K562 (cell line): ENCODE results near the gene ILF3. TPM values are rescaled to one million over a fixed set of nuclear protein-coding genes. Genes with fewer than 3 reads are reported as not detected.

Experiments used
- ATF1 ChIP-seq, 2 experiments: fragments of 450-650 bp in 1 of 2; IDR thresholded peaks; 2 replicates each; pipeline ENCODE4 v1.6.1; 2016; ENCODE audit warnings: missing compliant biosample characterization in 1 of 2, missing genetic modification characterization in 1 of 2
- CBX3 ChIP-seq, 2 experiments: IDR thresholded peaks; 1 replicate in 1 of 2; 2 replicates in 1 of 2; pipeline ENCODE4 v1.6.1; 2012; ENCODE audit warnings: inconsistent platforms in 2 of 2, low read length in 2 of 2, borderline replicate concordance in 1 of 2, control low read depth in 1 of 2
- DDX20 ChIP-seq: fragments of 450-650 bp; IDR thresholded peaks from 2 replicates; pipeline ENCODE4 v1.6.1; 2016; ENCODE audit warnings: missing genetic modification characterization, low read depth, mild to moderate bottlenecking, missing compliant biosample characterization, moderate library complexity
- DPF2 ChIP-seq: fragments of 450-650 bp; IDR thresholded peaks from 2 replicates; pipeline ENCODE4 v1.6.1; 2016
- ELF4 ChIP-seq: fragments of 450-650 bp; formaldehyde crosslinking; IDR thresholded peaks from 2 replicates; pipeline ENCODE4 v1.4.0; 2022; ENCODE audit warnings: missing genetic modification characterization
- EWSR1 ChIP-seq: fragments of 450-650 bp; IDR thresholded peaks from 2 replicates; pipeline ENCODE4 v1.6.1; 2018; ENCODE audit warnings: borderline replicate concordance, mild to moderate bottlenecking, low read depth, moderate library complexity; ENCODE audit not compliant: partially characterized antibody
- JUND ChIP-seq, 2 experiments: IDR thresholded peaks; 2 replicates in 1 of 2; 3 replicates in 1 of 2; pipeline ENCODE4 v1.6.1; 2011; ENCODE audit warnings: borderline replicate concordance in 2 of 2, low read depth in 2 of 2, low read length in 2 of 2, improper control_type of control experiment in 1 of 2, missing biosample characterization in 1 of 2, missing genetic modification characterization in 1 of 2, missing genetic modification reagents in 1 of 2
- LCOR ChIP-seq: sonication (generic); formaldehyde crosslinking; IDR thresholded peaks from 2 replicates; pipeline ENCODE4 v1.8.0; 2022; ENCODE audit warnings: mild to moderate bottlenecking, missing genetic modification reagents
- MCM7 ChIP-seq, 2 experiments: fragments of 450-650 bp; IDR thresholded peaks; 2 replicates each; pipeline ENCODE4 v1.6.1; 2016 to 2018
- MTA2 ChIP-seq: fragments of 450-650 bp; IDR thresholded peaks from 2 replicates; pipeline ENCODE4 v1.6.1; 2016; ENCODE audit warnings: low read depth
- MTF1 ChIP-seq: fragments of 250-450 bp; sonication (Bioruptor Pico); IDR thresholded peaks from 2 replicates; pipeline ENCODE4 v1.9.0; 2021; ENCODE audit warnings: moderate library complexity, mild to moderate bottlenecking, inconsistent platforms, borderline replicate concordance
- NR4A1 ChIP-seq, 2 experiments: fragments of 250-450 bp in 1 of 2; fragments of 450-650 bp in 1 of 2; sonication (Bioruptor Pico) in 1 of 2; IDR thresholded peaks; 2 replicates each; pipeline versions ENCODE4 v1.4.0 to v1.6.1; 2016 to 2020; ENCODE audit warnings: mild to moderate bottlenecking in 2 of 2, missing compliant biosample characterization in 1 of 2, missing genetic modification characterization in 1 of 2, moderate library complexity in 1 of 2
- RB1 ChIP-seq: fragments of 450-650 bp; IDR thresholded peaks from 2 replicates; pipeline ENCODE4 v1.6.1; 2017; ENCODE audit warnings: low read depth, mild to moderate bottlenecking
- SP1 ChIP-seq: sonication (generic); formaldehyde crosslinking; IDR thresholded peaks from 2 replicates; pipeline ENCODE4 v1.8.1; 2022; ENCODE audit warnings: mild to moderate bottlenecking, missing genetic modification reagents
- XRCC5 ChIP-seq: fragments of 200-400 bp; formaldehyde crosslinking; IDR thresholded peaks from 2 replicates; pipeline ENCODE4 v1.6.1; 2017; ENCODE audit warnings: low read depth, mild to moderate bottlenecking, low read length
- ZFP36 ChIP-seq: fragments of 150-350 bp; IDR thresholded peaks from 2 replicates; pipeline ENCODE4 v1.6.1; 2018; ENCODE audit warnings: low read length, low read depth; ENCODE audit not compliant: partially characterized antibody
- ZNF316 ChIP-seq: fragments of 450-650 bp; IDR thresholded peaks from 2 replicates; pipeline ENCODE4 v1.6.1; 2016
- ZNF384 ChIP-seq: IDR thresholded peaks from 2 replicates; pipeline ENCODE4 v1.6.1; 2012; ENCODE audit warnings: low read depth, low read length, improper control_type of control experiment
- ZNF41 ChIP-seq: fragments of 250-450 bp; sonication (Bioruptor Pico); conservative IDR thresholded peaks from 2 replicates; pipeline ENCODE4 v1.4.0; 2020; ENCODE audit warnings: mild to moderate bottlenecking
- polyA plus RNA-seq, 8 experiments: library from polyadenylated mRNA; depleted of rRNA in 4 of 8; stranded (reverse) in 5 of 8; unstranded in 3 of 8; fragments of >200 nt; fragmentation: Nextera tagmentation in 2 of 8; fragmentation: Illumina TruSeq in 1 of 8; extraction: Ambion mirVana in 2 of 8; extraction: Trizol in 1 of 8; gene quantifications; 2 replicates each; pipeline versions ENCODE4 v1.2.1 to v1.2.3, GENCODE V29; 2011 to 2014; ENCODE audit warnings: inconsistent platforms in 1 of 8, missing spikeins in 1 of 8
- total RNA-seq, 7 experiments: library from RNA; depleted of rRNA in 6 of 7; stranded (reverse); fragments of >200 nt in 6 of 7; fragmentation: Illumina TruSeq in 2 of 7; extraction: Trizol in 2 of 7; gene quantifications; 2 replicates each; pipeline versions ENCODE4 v1.2.1 to v1.2.3, GENCODE V29; 2011 to 2021; ENCODE audit warnings: low replicate concordance in 1 of 7
- TF ChIP-seq, protein P1 (sequence below): sonication (generic); formaldehyde crosslinking; IDR thresholded peaks from 2 replicates; pipeline ENCODE4 v1.8.1; 2023; ENCODE audit warnings: mild to moderate bottlenecking, missing genetic modification reagents
- TF ChIP-seq, protein P2 (sequence below), 2 experiments: fragments of 450-650 bp; IDR thresholded peaks; 2 replicates each; pipeline ENCODE4 v1.6.1; 2018; ENCODE audit warnings: mild to moderate bottlenecking in 2 of 2, low read depth in 1 of 2; ENCODE audit not compliant: partially characterized antibody in 2 of 2

The ILF3 gene
- total and polyA plus RNA-seq, 9 of the 15 experiments (the other 6 are each of a cell fraction or from before 2014, with no cell fraction given): 26.0 to 453 (median 175) TPM

DNA sequence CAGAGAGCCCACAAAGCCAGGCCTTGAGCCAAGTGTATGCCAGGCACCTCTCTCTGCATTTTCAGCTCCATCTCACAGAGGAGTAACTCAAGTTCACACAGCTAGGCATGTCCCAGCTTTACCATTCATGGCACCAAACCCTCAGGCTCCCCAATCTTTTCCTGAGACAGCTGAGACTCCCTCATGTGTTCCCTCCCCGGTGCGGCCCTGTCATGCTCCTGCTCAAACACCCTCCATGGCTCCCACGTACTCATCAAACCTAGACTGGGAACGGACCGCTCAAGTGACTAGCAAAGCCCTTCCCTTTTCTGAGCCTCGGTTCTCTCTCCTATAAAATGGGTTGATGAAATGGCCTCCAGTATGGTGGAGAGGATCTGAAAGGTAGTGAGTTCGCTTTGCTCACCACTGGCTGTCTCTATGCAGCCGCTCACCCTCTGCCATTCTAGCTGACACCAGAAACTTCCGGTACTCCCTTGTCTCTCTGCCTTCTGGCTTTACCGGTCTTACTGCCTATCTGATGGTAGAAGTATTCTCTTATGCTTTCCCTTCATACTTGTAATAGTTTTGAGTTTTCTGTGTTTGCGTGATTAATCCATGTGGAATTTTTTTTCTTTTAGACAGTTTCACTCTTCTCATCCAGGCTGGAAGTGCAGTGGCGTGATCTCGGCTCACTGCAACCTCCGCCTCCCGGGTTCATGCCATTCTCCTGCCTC, 36.6 kb upstream of the ILF3 start (continued):
- TF ChIP-seq, protein P1, sequence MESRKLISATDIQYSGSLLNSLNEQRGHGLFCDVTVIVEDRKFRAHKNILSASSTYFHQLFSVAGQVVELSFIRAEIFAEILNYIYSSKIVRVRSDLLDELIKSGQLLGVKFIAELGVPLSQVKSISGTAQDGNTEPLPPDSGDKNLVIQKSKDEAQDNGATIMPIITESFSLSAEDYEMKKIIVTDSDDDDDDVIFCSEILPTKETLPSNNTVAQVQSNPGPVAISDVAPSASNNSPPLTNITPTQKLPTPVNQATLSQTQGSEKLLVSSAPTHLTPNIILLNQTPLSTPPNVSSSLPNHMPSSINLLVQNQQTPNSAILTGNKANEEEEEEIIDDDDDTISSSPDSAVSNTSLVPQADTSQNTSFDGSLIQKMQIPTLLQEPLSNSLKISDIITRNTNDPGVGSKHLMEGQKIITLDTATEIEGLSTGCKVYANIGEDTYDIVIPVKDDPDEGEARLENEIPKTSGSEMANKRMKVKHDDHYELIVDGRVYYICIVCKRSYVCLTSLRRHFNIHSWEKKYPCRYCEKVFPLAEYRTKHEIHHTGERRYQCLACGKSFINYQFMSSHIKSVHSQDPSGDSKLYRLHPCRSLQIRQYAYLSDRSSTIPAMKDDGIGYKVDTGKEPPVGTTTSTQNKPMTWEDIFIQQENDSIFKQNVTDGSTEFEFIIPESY: peak; percentile 71
- no peak for TF ChIP-seq DDX20 (tag)
- no peak for TF ChIP-seq NR4A1 (CRISPR knock-in tag; IDR thresholded peaks at IDR 0.05)
- peak; percentile 44; the same call in 1 of the 2 replicates for TF ChIP-seq NR4A1 (tag; IDR thresholded peaks at IDR 0.05)
- no peak for TF ChIP-seq EWSR1
- no peak for TF ChIP-seq ZNF41
- no peak for TF ChIP-seq ZNF384
- TF ChIP-seq LCOR (CRISPR knock-in tag): no peak
- TF ChIP-seq ZNF316: no peak
- no peak for TF ChIP-seq JUND (IDR thresholded peaks at IDR 0.05; ENCODE audit: borderline replicate concordance, low read depth, low read length)
- peak; percentile 20; the same call in 1 of the 3 replicates for TF ChIP-seq JUND (tag; IDR thresholded peaks at IDR 0.05; ENCODE audit: borderline replicate concordance, low read depth, low read length)
- TF ChIP-seq ZFP36: peak; percentile 97
- TF ChIP-seq, protein P2, sequence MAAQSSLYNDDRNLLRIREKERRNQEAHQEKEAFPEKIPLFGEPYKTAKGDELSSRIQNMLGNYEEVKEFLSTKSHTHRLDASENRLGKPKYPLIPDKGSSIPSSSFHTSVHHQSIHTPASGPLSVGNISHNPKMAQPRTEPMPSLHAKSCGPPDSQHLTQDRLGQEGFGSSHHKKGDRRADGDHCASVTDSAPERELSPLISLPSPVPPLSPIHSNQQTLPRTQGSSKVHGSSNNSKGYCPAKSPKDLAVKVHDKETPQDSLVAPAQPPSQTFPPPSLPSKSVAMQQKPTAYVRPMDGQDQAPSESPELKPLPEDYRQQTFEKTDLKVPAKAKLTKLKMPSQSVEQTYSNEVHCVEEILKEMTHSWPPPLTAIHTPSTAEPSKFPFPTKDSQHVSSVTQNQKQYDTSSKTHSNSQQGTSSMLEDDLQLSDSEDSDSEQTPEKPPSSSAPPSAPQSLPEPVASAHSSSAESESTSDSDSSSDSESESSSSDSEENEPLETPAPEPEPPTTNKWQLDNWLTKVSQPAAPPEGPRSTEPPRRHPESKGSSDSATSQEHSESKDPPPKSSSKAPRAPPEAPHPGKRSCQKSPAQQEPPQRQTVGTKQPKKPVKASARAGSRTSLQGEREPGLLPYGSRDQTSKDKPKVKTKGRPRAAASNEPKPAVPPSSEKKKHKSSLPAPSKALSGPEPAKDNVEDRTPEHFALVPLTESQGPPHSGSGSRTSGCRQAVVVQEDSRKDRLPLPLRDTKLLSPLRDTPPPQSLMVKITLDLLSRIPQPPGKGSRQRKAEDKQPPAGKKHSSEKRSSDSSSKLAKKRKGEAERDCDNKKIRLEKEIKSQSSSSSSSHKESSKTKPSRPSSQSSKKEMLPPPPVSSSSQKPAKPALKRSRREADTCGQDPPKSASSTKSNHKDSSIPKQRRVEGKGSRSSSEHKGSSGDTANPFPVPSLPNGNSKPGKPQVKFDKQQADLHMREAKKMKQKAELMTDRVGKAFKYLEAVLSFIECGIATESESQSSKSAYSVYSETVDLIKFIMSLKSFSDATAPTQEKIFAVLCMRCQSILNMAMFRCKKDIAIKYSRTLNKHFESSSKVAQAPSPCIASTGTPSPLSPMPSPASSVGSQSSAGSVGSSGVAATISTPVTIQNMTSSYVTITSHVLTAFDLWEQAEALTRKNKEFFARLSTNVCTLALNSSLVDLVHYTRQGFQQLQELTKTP (IDR thresholded peaks at IDR 0.05; ENCODE audit: low read depth in 1 of 2, partially characterized antibody in 2 of 2): peak in 1 of 2 experiments; percentile 41
- TF ChIP-seq CBX3 (IDR thresholded peaks at IDR 0.05; ENCODE audit: borderline replicate concordance in 1 of 2, low read length in 2 of 2): peak in 1 of 2 experiments; percentile 81; a peak in 2 of 3 replicates
- peak; percentile 68 for TF ChIP-seq SP1 (CRISPR knock-in tag)
- no peak for TF ChIP-seq ATF1 (CRISPR knock-in tag; IDR thresholded peaks at IDR 0.05)
- TF ChIP-seq ATF1 (tag; IDR thresholded peaks at IDR 0.05): peak; percentile 63
- TF ChIP-seq XRCC5: peak; percentile 60; the same call in 1 of the 2 replicates
- TF ChIP-seq RB1: no peak
- TF ChIP-seq MTF1 (CRISPR knock-in tag): peak; percentile 49; the same call in 1 of the 2 replicates
- TF ChIP-seq MCM7 (IDR thresholded peaks at IDR 0.05): peak in 1 of 2 experiments; percentile 82; a peak in 1 of 4 replicates
- TF ChIP-seq DPF2: peak; percentile 83
- TF ChIP-seq ELF4: no peak
- TF ChIP-seq MTA2: no peak
